Measurements from ENCODE around the gene MEGF6.

Gene MEGF6

DNA sequence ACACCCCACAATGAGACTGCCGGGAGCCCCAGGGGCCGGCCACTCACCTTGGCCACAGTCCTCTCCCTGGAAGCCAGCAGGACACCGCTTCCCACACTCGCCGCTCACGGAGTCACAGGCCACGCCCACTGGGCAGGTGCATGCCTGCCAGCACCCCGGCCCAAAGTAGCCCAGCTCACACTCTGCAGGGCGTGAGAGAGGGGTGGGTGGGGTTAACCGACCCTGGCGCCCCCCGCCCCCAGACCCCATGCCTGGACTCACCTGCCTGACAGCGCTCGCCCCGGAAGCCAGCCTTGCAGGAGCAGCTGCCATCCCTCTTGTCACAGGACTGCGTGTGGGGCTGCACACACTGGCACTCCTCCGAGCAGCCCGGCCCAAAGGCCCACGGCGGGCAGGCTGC lies 106.1 kb downstream of the MEGF6 start:
- DNase-seq (ENCODE audit: extremely low read depth, low read depth): no peak
- no peak overlapping the region for H3K4me3 ChIP-seq (replicated peaks; ENCODE audit: low read depth, low read length)
- TF ChIP-seq, protein P1, sequence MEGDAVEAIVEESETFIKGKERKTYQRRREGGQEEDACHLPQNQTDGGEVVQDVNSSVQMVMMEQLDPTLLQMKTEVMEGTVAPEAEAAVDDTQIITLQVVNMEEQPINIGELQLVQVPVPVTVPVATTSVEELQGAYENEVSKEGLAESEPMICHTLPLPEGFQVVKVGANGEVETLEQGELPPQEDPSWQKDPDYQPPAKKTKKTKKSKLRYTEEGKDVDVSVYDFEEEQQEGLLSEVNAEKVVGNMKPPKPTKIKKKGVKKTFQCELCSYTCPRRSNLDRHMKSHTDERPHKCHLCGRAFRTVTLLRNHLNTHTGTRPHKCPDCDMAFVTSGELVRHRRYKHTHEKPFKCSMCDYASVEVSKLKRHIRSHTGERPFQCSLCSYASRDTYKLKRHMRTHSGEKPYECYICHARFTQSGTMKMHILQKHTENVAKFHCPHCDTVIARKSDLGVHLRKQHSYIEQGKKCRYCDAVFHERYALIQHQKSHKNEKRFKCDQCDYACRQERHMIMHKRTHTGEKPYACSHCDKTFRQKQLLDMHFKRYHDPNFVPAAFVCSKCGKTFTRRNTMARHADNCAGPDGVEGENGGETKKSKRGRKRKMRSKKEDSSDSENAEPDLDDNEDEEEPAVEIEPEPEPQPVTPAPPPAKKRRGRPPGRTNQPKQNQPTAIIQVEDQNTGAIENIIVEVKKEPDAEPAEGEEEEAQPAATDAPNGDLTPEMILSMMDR (IDR thresholded peaks at IDR 0.05; ENCODE audit: low read depth, low read length, missing control alignments): no peak

- H3K4me3 ChIP-seq (replicated peaks; ENCODE audit: low read depth, low read length): no peak overlapping the region
- TF ChIP-seq, protein P1 (IDR thresholded peaks at IDR 0.05; ENCODE audit: low read depth, low read length, missing control alignments): no peak
- DNase-seq (ENCODE audit: extremely low read depth, low read depth): no peak
Measured at GRCh38 chr1:3504822-3505153, 106.5 kb downstream of the MEGF6 start.

GRCh38 chr1:3504151-3504821 lies 107.0 kb downstream of the MEGF6 start:
- TF ChIP-seq, protein P1 (IDR thresholded peaks at IDR 0.05; ENCODE audit: low read depth, low read length, missing control alignments): no peak
- no peak overlapping the region for H3K4me3 ChIP-seq (replicated peaks; ENCODE audit: low read depth, low read length)
- DNase-seq (ENCODE audit: extremely low read depth, low read depth): peak; percentile 17

- H3K4me3 ChIP-seq (replicated peaks; ENCODE audit: low read depth, low read length): no peak overlapping the region
- no peak for DNase-seq (ENCODE audit: extremely low read depth, low read depth)
- TF ChIP-seq, protein P1 (IDR thresholded peaks at IDR 0.05; ENCODE audit: low read depth, low read length, missing control alignments): no peak
Measured at GRCh38 chr1:3503525-3503886, 107.8 kb downstream of the MEGF6 start.

- TF ChIP-seq, protein P1 (IDR thresholded peaks at IDR 0.05; ENCODE audit: low read depth, low read length, missing control alignments): no peak
- H3K4me3 ChIP-seq (replicated peaks; ENCODE audit: low read depth, low read length): no peak overlapping the region
- DNase-seq (ENCODE audit: extremely low read depth, low read depth): no peak
Measured at GRCh38 chr1:3502641-3503524, 108.4 kb downstream of the MEGF6 start.

DNA sequence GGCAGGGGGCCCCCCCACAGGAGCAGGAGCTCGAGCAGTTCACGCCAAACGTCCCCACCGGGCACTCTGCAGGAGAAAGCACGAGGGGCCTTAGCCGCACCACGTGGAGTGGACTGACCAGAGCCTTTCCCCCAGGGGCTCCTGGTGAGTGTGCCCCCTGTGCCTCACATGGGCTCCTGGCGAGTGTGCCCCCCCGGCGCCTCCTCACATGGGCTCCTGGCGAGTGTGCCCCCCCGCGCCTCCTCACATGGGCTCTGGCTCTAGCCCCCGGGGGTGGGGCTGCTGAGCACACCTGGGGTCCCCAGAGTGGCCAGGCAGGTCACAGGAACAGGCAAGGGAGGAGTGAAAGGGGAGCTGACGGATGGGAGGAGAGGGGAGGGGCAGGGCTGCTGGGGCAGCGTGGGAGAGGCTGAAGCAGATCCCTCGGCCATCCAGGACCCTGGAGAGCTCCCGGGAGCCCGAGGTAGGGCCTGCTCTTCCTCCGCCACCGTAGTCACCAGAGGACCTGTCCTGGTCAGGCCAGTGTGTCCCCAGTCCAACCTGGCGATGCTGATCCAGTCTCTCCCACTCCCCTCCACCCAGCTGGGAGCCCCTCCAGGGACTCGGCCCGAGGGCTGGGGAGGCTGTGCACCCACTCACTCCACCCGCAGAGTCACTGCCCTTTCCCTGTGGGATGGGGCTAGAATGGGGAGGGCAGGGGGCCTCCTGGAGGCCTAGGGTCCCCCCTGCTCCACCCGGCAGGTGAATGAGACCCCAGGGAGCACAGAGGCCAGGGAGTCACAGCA lies 109.3 kb downstream of the MEGF6 start:
- DNase-seq (ENCODE audit: extremely low read depth, low read depth): no peak
- TF ChIP-seq, protein P1 (IDR thresholded peaks at IDR 0.05; ENCODE audit: low read depth, low read length, missing control alignments): no peak
- no peak overlapping the region for H3K4me3 ChIP-seq (replicated peaks; ENCODE audit: low read depth, low read length)

Measured in HFF-Myc (cell line).